ENCODE measurements around the gene NNT.

DNA sequence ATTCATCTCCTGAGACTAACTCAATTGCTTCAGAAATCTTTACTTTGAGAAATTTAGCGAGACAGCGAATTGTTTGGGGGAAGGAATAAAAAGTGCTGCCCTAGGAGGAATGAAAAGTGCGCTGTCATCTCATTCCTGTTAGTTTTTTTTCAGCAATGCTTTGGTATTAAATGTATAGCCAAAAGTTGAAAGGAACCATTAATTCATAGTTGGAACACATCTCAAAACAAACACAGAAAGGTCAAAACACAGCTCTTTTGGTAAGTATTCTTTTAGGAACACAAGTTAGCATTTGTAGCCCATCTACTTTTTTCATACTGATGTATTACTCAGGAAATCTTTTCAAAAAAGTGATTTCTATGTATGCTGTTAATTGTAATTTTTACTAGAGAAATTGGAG, 109.1 kb downstream of the NNT start:
- TF ChIP-seq, protein P1, sequence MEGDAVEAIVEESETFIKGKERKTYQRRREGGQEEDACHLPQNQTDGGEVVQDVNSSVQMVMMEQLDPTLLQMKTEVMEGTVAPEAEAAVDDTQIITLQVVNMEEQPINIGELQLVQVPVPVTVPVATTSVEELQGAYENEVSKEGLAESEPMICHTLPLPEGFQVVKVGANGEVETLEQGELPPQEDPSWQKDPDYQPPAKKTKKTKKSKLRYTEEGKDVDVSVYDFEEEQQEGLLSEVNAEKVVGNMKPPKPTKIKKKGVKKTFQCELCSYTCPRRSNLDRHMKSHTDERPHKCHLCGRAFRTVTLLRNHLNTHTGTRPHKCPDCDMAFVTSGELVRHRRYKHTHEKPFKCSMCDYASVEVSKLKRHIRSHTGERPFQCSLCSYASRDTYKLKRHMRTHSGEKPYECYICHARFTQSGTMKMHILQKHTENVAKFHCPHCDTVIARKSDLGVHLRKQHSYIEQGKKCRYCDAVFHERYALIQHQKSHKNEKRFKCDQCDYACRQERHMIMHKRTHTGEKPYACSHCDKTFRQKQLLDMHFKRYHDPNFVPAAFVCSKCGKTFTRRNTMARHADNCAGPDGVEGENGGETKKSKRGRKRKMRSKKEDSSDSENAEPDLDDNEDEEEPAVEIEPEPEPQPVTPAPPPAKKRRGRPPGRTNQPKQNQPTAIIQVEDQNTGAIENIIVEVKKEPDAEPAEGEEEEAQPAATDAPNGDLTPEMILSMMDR (conservative IDR thresholded peaks at IDR 0.05; ENCODE audit: low read length), result no peak
- no peak for TF ChIP-seq EZH2phosphoT487 (IDR thresholded peaks at IDR 0.05; ENCODE audit: borderline replicate concordance)

Data from Loucy (cell line).